ENCODE measurements around the gene NDUFS4. TPM values are rescaled to one million over a fixed set of nuclear protein-coding genes. Genes with fewer than 3 reads are reported as not detected.

Gene NDUFS4
- total RNA-seq, 1 donor from 2014 or later, result 71.8 TPM

- H3K27me3 Mint-ChIP-seq (ENCODE audit: low read depth), result no peaks in the 10 kb centered on the region
- no peak overlapping the region for H3K4me3 Mint-ChIP-seq
- H3K36me3 Mint-ChIP-seq, result peaks cover 4% of the 10 kb centered on the region
Observed at GRCh38 chr5:53714667-53715010, 154.2 kb downstream of the NDUFS4 start.

DNA sequence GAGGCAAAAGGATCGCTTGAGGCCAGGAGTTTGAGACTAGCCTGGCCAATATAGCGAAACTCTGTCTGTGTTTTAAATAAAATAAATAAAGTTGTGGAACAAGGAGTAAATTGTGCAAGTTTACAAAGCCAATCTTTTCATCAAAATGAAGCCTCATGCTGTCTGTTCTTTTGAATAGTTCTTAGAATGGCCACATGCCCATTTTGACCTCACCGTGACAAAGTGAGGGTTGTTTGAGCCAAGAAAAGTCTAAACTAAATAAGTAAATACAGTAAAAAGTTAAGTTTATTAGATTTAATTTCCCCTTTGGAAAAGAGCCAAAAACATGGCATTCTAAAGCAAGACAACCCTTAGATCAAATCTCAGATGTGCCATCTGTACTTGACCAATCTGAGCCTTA lies 165.7 kb downstream of the NDUFS4 start:
- Mint-ChIP-seq H3K9me3 (peaks cover 1% of the 10 kb centered on the region), H3K36me3 (no peaks in the 10 kb centered on the region), H3K4me3 (no peak overlapping the region), H3K27me3 (ENCODE audit: low read depth) (no peaks in the 10 kb centered on the region), H3K4me1 (no peaks in the 10 kb centered on the region), H3K27ac (no peak overlapping the region)
- TF ChIP-seq, protein P1, sequence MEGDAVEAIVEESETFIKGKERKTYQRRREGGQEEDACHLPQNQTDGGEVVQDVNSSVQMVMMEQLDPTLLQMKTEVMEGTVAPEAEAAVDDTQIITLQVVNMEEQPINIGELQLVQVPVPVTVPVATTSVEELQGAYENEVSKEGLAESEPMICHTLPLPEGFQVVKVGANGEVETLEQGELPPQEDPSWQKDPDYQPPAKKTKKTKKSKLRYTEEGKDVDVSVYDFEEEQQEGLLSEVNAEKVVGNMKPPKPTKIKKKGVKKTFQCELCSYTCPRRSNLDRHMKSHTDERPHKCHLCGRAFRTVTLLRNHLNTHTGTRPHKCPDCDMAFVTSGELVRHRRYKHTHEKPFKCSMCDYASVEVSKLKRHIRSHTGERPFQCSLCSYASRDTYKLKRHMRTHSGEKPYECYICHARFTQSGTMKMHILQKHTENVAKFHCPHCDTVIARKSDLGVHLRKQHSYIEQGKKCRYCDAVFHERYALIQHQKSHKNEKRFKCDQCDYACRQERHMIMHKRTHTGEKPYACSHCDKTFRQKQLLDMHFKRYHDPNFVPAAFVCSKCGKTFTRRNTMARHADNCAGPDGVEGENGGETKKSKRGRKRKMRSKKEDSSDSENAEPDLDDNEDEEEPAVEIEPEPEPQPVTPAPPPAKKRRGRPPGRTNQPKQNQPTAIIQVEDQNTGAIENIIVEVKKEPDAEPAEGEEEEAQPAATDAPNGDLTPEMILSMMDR (IDR thresholded peaks at IDR 0.05; ENCODE audit: unreplicated experiment), result no peak
- no peak for DNase-seq (ENCODE audit: low spot score in 2 of 2, unreplicated experiment in 2 of 2)

More at GRCh38 chr5:53714667-53715010, 154.2 kb downstream of the NDUFS4 start:
- DNase-seq (ENCODE audit: low spot score in 2 of 2, unreplicated experiment in 2 of 2), result no peak
- Mint-ChIP-seq H3K4me1 (no peaks in the 10 kb centered on the region), H3K27ac (no peak overlapping the region), H3K9me3 (peaks cover 56% of the 10 kb centered on the region)
- TF ChIP-seq, protein P1 (IDR thresholded peaks at IDR 0.05; ENCODE audit: unreplicated experiment), result no peak

DNA sequence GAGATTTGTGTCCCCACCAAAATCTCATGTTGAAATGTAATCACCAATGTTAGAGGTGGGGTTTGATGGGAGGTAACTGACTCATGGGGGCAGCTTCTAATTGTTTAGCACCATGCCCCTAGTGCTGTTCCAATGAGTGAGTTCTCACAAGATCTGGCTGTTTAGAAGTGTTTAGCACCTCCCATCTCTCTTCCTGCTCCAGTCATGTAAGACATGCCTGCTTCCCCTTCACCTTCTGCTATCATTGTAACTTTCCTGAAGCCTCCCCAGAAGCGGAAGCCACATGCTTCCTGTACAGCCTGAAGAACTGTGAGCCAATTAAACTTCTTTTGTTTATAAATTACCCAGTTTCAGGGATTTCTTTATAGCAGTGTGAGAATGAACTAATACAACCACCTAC lies 170.5 kb downstream of the NDUFS4 start:
- TF ChIP-seq, protein P1 (IDR thresholded peaks at IDR 0.05; ENCODE audit: unreplicated experiment), result no peak

More for the DNA sequence above, 170.5 kb downstream of the NDUFS4 start:
- H3K27ac Mint-ChIP-seq, result no peak overlapping the region
- peaks cover under 1% of the 10 kb centered on the region for H3K9me3 Mint-ChIP-seq
- DNase-seq (ENCODE audit: low spot score in 2 of 2, unreplicated experiment in 2 of 2), result no peak
- no peaks in the 10 kb centered on the region for H3K36me3 Mint-ChIP-seq
- no peaks in the 10 kb centered on the region for H3K27me3 Mint-ChIP-seq (ENCODE audit: low read depth)
- H3K4me1 Mint-ChIP-seq, result peaks cover 2% of the 10 kb centered on the region
- no peak overlapping the region for H3K4me3 Mint-ChIP-seq

Other genes starting within 250 kb of the NDUFS4 start
- 12.3 to 14.3 TPM (median 12.7 TPM) in 3 replicates for gene FST, start 80.0 kb upstream of the NDUFS4 start, total RNA-seq

Data from mesothelial cell of epicardium (in vitro differentiated cells).